Fibroblast of gingiva (primary cell): ENCODE results near the gene HORMAD2.
A peak's percentile ranks its signal among the peaks of the same experiment; 100 is the strongest.
"Not testable (repeated sequence)": the region's sequence is repeated elsewhere in the genome, so short reads cannot be mapped to it uniquely, and the experiment has no call there.

Experiments
- DNase-seq: peaks from one replicate; pipeline ENCODE4 v3.0.0-alpha.2; 2011; ENCODE audit warnings: low read depth

HORMAD2 gene

DNA sequence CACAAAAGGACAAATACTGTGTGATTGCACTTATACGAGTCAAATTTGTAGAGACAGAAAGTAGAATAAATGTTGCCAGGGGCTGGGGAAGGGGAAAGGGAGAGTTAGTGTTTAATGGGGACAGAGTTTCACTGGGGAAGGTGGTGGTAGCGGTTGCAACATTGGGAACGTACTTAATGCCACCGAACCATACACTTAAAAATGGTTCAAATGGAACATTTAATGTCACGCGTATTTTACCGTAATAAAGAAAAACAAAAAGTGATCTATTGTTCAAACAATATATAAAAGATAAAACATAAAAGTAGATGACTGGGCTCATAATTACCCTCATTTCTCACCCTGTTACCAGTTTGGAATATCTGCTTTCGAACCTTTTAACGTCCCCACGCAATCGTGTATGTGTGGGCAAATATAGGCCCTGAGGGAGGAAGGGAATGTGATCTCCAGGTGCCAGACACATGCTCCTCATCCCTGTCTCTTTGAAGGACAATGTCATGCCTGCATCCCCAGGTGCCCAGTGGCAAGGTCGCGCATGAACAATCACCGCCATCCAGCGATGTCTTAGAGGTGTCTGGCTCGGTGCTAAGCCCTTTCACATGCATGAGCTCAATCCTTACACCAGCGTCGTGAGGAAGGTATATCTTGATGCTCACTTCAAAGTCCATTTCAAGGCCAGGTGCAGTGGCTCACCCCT is 131.0 kb downstream of the HORMAD2 start:
- no peak for DNase-seq

DNA sequence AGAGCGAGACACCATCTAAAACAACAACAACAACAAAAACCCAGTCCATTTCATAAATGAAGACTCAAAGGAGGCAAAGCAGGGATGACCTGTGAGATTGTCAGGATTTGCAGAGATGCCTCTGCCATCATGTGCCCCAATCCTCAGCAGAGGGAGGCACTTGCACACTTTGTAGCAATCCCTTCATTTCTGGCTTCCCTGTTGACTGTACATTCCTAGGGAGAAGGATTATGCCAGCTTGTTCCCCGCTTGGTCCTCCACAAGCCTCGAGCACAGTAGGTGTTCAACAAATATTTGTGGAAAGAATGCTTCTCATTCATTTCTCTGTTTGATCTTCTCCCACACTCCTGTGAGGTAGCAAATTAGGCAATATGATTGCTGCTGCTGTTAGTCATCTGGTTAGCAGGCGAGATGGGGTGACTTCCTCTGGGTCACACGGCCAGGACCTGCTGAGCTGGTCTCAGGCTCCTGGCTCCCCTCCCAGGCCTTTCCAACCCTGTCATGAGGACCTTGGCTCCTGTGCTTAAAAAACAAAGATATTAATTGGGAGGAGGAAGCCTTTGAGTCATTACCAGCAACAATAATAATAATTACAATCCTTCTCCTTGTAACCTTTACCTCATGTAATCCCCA is 132.2 kb downstream of the HORMAD2 start:
- peak; percentile 81 for DNase-seq

DNA sequence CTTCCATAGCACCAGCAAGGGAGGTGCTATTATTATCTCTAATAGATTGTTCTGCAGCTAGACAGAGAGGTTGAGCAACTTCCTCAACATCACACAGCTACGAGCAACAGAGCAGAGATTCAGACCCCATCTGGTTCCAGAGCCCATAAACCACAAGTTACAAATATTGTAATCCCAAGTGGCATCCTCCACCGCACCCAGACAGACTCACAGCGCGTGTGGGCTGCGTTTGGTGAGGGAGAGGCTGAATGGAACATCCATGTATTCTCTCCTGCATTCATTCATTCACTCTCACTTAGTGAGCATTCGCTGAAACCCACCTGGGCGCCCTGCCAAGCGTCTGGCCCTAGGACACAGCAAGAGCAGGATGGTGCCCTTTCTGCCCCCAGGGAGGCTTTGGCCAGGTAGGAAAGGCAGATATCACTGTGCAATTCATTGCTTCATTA is 132.8 kb downstream of the HORMAD2 start:
- DNase-seq: peak; percentile 57

DNA sequence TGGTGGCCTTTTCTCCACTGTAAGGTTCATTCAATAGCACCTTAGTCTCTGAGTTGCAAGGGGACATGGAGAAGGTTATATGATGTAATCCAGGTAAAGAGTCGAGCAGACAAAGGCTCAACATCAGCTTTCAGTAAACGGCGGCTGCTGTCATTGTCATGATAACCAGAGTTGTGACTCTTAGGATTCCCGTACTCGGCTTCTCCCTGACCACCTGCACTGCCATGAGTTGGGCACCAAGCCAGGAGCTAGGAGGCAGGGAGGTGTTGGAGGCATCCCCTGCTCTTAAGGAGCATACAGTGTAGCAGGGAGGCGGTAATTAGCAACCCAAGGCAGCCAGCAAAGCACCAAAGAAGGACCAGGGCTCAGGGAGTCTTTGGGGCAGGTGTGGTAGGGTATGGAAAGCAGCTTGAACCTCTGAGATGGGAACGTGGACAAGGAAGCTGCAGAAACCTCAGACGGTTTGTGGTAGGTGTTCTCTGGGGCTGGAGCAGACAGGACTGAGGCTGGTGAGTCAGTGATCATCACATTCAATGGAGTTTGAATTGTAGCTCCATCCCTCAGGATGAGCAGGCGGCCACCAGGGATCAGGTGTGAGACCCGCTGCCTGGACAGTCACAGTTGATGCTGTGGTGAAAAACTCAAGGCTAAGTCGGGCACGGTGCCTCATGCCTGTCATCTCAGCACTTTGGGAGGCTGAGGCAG is 134.6 kb downstream of the HORMAD2 start:
- DNase-seq: no peak

DNA sequence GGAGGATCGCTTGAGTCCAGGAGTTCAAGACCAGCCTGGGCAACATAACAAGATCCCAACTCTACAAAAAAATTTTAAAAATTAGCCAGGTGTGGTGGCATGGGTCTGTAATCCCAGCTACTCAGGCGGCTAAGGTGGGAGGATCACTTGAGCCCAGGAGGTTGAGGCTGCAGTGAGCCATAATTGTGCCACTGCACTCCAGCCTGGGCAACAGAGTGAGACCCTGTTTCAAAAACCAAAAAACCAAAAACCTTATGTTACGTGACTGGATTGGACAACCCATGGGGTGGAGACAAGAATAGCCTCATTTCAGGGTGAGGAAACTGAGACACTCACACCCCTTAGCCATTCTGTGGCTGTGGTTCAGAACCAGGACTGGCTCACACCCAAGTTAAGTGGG is 136.0 kb downstream of the HORMAD2 start:
- DNase-seq: not testable (repeated sequence)

DNA sequence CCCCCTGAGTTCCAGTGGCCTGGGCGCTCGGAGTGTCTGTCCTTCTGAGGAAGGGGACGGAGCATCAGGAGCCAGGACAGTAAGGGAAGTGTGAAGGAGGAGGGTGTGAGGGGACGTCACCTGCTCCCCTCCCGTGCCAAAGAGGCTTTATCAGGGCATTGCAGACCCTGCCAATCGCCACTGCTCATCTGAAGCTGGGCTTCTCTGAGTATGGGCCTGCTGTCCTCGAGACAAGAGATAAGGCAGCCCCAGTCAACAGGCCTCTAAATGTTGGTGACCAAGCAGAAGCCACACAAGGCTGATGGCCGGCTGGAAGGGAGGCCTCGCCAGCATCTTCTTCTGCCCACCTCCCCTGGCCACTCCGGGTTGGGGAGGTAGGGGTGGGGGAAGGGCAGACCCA is 136.4 kb downstream of the HORMAD2 start:
- no peak for DNase-seq

DNA sequence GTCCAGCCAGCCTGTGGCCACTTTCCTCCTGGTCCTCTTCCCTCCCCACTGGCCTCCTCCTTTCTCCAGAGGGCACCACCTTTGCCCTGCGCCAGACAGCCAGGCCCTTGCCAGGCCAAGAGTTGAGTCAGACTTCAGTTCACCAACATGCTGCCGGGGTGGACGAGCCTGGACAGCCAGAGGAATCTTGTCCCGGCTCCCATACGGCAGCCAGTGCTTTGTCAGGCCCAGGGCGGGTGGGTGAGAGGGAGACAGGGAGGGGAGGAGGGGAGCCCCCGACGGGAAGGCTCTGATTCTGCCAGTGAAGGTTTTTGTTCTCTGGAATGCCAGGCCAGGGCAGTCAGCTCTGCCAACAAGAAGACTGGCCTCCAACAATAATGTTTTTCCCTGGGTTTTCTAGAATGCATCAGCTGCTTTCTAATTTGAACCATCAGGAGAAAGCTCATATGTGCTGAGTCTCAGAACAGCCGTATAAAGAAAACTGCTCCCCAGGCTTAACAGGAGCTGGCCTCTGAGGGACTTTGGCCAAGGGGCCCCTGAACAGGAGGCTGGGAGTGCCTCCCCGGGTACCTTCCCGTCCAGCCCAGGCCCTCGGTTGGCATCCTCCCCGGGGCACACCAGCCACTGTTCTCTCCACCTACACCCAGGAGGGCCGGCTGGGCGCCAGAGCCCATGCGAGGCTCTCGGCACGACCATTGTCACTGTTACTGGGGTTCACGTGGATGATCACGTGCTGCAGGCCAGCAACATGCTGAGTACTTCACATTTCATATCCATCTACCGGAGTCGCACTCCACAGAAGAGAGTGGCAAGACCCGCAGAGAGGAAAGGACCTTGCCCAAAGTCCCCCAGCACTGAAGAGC is 137.7 kb downstream of the HORMAD2 start:
- peak; percentile 68 for DNase-seq

DNA sequence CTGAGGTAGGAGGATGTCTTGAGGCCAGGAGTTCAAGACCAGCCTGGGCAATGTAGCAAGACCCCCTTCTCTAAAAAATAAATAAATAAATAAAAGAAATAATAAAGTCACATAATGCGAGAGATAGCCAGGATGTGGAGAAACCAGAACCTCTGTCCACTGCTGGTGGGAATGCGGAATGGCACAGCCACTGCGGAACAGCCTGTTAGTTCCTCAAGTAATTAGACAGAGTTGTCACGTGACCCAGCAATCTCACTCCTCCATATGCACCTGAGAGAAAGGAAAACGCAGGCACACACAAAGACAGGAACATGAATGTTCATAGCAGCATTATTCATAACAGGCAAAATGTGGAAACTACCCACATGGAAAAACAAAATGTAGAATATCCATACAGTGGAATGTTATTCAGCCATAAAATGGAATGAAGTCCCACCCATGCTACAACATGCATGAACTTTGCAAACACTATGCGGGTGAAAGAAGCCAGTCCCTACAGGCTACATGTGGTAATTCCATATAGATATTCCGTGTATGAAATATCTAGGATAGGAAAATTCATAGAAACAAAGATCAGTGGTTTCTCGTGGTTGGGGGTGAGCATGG is 138.9 kb downstream of the HORMAD2 start:
- no peak for DNase-seq

DNA sequence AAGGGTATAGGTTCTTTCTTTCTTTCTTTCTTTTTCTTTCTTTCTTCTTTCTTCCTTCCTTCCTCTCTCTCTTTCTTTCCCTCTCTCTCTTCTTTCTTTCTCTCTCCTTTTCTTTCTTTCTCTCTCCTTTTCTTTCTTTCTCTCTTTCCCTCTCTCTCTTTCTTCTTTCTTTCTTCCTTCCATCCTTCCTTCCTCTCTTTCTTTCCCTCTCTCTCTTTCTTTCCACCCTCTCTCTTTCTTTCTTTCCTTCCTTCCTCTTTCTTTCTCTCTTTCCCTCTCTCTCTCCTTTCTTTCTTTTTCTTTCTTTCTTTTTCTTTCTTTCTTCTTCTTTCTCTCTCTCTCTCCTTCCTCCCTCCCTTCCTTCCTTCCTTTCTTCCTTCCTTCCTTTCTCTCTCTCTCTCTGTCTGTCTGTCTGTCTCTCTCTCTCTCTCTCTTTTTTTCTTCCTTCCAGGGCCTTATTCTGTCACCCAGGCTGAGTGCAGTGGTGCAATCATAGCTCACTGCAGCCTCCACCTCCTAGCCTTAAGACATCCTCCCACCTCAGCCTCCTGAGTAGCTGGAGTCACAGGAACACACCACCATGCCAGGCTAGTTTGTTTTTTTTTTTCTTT is 139.5 kb downstream of the HORMAD2 start:
- DNase-seq: no peak

DNA sequence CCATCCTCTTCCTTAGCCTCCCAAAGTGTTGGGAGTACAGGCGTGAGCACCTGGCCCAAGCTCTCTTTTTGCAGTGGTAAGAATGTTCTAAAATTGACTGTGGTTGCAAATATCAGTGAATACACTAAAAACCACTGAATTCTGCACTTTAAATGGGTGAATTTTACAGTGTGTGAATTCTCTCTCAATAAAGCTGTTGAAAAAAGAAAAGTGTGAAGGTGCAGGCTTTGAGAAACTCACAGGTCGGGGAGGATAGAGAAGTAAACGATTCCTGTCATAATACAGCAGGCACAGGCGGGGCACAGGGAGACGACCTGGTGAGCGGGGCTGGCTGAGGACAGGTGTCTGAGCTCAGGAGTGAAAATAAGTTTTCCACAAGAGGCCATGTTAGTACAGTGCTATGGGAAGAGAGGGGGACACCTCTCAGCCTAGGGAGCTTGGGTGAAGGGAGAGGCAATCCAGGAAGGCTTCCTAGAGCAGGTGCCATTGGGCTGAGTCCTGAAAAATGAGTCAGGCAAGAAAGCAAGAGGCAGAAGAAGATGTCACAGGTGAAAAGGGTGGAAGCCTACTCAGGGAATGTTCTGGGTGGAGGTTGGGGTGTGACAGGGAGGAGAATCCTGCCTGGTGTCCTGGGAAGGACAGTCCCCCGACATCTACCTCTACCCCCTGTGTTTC is 140.2 kb downstream of the HORMAD2 start:
- DNase-seq: no peak

DNA sequence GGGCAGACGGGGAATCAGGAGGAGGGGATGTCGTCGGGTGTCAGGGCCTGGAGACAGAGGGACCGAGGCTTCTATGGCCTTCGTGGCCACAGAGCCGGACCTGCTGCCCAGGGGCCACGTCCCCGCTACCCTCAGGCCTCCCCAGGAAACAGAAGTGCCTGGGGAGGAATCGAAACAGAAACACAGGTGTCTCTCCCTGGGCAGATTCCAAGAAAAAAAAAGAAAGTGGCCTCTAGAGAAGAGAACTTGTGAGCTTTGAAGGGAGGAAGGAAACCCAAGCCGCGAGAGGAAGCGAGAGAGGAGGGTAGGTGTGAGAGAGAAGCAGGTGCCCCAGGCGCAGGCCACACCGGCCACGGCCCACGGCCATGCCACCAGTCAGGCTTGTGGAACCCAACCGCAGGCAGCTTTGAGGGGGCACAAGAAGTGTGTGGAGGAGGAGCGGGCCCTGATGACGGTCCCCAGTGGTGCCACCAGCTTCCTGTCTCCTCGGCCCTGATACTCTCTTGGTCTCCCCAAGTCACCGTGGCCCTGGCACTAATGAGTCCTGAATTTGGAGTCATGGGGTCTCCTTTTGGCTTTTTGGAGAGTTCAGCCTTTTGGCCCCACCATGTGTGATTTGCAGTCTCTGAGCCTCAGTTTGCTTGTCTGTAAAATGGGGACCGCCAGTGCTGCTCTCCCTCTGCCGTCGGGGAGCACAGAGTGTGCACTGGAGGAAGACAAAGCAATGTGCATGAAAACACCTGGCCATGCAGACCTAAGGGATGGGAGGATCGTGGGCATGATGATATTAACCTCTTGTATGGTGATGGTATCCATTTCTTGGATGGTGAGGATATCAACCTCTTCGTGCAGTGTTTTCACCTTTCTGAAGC is 141.1 kb downstream of the HORMAD2 start:
- DNase-seq: no peak

DNA sequence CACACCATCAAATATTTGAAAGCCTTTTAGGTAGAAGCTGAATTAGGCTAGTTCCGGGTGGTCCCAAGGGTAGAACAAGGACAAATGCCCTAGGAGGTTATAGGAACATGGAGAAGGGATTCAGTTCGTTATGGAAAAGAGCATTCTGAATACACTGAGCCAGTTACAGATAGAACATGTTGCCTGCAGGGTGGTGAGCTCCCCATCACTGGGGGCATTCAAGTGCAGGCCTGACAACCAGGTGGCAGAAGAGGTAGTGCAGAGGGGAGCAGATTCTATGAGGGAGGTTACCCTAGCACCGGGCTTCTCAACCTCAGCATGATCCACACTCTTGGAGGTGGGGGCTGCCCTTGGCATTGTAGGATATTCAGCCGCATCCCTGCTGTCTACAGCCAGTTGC is 142.1 kb downstream of the HORMAD2 start:
- no peak for DNase-seq

DNA sequence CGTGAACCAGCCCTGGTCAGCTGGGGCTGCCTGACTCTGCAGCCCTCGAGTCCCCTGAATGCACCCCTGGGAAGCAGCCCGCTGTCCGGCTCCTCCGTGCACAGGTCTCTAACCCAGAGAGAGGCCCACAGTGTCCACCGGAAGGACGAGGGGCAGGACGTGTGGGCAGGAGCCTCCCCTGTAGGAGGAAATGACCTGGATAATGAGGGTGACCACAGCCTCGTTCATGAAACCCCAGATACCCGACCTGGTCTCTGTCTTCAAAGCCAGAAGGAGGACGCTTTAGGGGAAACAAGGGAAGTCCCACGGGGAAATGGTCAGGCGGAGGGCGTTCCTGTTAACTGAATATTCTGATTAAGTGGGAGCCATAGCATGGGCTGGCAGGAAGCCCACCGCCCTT is 143.0 kb downstream of the HORMAD2 start:
- no peak for DNase-seq

DNA sequence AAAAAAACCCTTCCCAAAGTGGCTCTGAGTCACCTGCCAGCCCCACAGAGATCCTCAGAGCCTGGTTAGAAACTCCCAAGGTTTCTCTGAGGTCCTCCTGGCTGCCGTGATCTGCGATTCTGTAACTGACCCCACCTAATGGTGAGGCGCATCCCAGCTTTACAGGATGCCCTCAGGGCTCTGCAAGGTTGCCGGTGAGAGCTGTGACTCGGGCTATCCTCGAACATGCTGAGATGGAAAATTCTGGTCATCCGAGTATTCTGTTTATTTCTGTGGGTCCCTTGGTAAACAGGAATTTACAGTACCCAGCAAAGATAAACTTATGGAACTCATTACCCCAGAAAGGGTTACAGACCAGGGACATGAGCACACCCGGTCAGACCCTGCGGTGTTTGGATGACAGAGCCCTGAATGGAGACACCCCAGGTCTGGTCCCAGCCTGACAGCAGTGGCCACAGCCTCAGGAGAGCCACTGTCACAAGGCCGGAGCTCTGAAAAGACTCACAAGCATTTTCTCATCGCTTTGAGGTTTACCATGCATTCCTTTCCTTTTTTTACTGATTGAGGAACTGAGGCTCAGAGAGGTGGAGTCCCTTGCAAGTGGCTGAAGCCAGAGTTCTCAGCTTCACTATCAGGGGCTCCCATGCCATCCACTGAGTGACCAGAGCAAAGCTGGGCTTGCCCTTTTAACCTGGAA is 144.0 kb downstream of the HORMAD2 start:
- no peak for DNase-seq

DNA sequence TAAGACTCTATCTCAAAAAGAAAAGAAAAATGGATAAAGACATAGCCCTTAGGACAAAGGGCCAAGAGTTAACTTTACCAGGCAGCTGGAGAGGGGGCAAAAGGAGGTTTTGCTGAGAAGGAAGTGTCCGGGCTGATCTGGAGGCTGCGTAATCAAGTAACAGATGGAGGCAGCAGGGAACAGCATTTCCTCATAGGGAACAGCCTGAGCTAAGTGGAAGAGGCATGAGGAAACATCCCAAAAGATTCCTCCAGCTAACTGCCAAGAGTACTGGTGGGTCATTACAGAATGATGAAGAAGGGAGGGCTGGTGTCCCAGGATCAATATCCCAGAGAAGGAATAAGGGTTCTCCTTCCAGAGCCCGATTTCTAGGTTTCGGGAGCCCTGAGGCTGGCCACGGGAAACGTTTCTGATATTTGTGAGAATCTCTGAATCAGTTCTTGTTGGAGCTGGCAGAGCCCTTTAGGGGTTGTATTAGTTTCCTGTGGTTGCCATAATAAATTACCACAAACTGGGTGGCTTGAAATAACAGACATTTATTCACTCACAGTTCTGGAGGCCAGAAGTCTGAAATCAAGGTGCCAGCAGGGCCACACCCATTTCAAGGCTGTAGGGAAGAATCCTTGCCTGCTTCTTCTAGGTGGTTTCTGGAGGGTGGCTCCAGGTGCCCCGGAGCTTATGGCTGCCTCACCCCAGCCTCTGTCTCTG is 145.1 kb downstream of the HORMAD2 start:
- DNase-seq: no peak

DNA sequence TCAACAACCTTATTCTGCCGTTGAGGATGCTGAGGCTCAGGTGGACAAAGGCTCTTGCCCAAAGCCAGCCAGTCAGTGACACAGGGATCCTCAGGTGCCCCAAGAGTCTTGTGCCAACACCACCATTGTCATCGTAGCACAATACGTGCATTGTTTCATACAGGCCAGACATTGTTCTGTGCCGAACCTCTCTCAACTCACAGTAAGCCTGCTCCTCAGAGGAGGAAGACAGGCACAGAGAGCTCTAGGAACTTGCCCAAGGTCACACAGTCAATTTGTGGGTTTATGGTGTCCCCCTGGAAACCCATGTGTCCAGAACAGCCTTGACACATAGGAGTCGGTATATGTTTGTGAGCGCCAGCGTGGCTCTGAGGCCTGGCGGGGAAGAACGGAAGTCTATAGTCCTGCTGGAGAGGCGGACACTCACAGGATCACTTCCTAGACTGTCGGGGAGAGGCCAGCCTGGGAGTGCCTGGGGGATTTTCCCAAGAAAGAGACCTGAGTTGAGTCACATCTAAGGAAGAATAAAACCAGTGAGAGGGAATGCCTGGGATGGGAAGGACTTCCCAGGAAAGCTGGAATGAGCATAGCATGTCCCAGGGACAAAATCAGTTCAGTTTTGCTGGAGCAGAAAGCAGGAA is 146.0 kb downstream of the HORMAD2 start:
- DNase-seq: no peak
